ENCODE measurements around the gene CDK5. TPM values are rescaled to one million over a fixed set of nuclear protein-coding genes. Genes with fewer than 3 reads are reported as not detected.
A peak's percentile ranks its signal among the peaks of the same experiment; 100 is the strongest.

CDK5 gene
- total and polyA plus RNA-seq, 2 of the 13 experiments (the other 11 are each of a cell fraction or from before 2014, with no cell fraction given): 16.4 to 21.3 TPM

DNA sequence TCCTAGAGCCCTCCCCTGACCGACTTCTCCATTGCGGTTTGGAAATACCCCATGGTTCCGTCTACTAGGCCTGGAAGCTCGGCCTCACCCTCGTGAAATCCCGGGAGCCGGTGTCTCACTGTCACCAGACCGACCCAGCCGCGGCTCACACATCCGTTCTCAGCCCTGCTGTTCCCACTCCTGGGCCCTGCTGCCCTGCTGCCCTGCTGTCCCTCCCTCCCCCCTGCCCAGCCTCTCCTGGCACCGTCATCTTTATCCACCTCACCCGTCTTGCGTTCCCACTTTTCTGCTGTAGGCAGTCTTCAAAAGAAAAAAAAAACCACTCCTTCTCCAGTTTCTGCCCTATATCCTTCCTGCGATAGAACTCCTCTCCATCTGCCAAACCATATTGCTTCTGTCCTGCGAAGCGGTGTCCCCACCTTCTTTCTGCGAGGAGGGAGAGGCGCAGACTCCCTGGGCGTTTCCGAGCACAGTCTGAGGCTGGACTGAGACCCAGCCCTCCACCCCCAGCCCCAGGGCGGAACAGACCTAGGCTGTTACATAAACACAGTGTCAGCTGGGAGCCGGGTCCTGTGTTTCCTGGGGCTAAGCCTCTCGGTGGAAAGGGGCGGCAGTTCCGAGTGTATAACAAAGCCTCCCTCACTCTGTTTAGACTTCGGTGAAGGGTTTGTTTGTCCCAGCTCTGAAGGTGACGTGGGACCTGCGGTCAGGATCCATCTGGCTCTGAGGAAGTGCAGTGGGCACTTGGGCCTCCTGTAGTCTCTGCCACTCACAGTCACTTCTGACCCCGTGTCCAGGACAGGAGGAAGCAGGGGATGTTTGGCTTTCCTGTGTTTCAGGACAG, 31.4 kb upstream of the CDK5 start (continued):
- TF ChIP-seq ATAD3A (CRISPR knock-in tag; IDR thresholded peaks at IDR 0.05) (no peak), BHLHE40 (IDR thresholded peaks at IDR 0.05; ENCODE audit: low read length) (no peak), AGO1 (IDR thresholded peaks at IDR 0.05; ENCODE audit: low read depth, low read length, poor library complexity, severe bottlenecking) (no peak), ZNF460 (CRISPR knock-in tag; IDR thresholded peaks at IDR 0.05; ENCODE audit: borderline replicate concordance) (no peak), ZNF766 (CRISPR knock-in tag; IDR thresholded peaks at IDR 0.05; ENCODE audit: borderline replicate concordance) (no peak), KLF12 (CRISPR knock-in tag; IDR thresholded peaks at IDR 0.05; ENCODE audit: borderline replicate concordance) (no peak), ZNF136 (CRISPR knock-in tag; IDR thresholded peaks at IDR 0.05; ENCODE audit: low read depth) (no peak), HNF4G (IDR thresholded peaks at IDR 0.05; ENCODE audit: borderline replicate concordance, low read depth, low read length) (no peak), HNF4G (CRISPR knock-in tag; IDR thresholded peaks at IDR 0.05; ENCODE audit: borderline replicate concordance, low read depth) (no peak), KAT7 (CRISPR knock-in tag; IDR thresholded peaks at IDR 0.05; ENCODE audit: borderline replicate concordance) (no peak), NR2C2 (CRISPR knock-in tag; IDR thresholded peaks at IDR 0.05; ENCODE audit: borderline replicate concordance) (peak; percentile 41; the same call in 1 of the 2 replicates), ZNF616 (CRISPR knock-in tag; IDR thresholded peaks at IDR 0.05; ENCODE audit: low read depth) (no peak), FOXK1 (CRISPR knock-in tag; IDR thresholded peaks at IDR 0.05; ENCODE audit: borderline replicate concordance, low read depth) (peak; percentile 61; the same call in 1 of the 2 replicates), ZNF317 (CRISPR knock-in tag; IDR thresholded peaks at IDR 0.05) (no peak), DNMT1 (CRISPR knock-in tag; IDR thresholded peaks at IDR 0.05) (no peak), ZNF263 (CRISPR knock-in tag; IDR thresholded peaks at IDR 0.05) (no peak), SMYD3 (CRISPR knock-in tag; IDR thresholded peaks at IDR 0.05) (no peak), DPF2 (CRISPR knock-in tag; IDR thresholded peaks at IDR 0.05; ENCODE audit: borderline replicate concordance, low read depth) (no peak), ZSCAN9 (CRISPR knock-in tag; IDR thresholded peaks at IDR 0.05; ENCODE audit: borderline replicate concordance) (no peak), KDM4B (CRISPR knock-in tag; IDR thresholded peaks at IDR 0.05) (no peak), ZNF552 (CRISPR knock-in tag; IDR thresholded peaks at IDR 0.05; ENCODE audit: borderline replicate concordance) (no peak)
- TF ChIP-seq, protein P1, sequence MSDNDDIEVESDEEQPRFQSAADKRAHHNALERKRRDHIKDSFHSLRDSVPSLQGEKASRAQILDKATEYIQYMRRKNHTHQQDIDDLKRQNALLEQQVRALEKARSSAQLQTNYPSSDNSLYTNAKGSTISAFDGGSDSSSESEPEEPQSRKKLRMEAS (IDR thresholded peaks at IDR 0.05): no peak
- TF ChIP-seq, protein P2, sequence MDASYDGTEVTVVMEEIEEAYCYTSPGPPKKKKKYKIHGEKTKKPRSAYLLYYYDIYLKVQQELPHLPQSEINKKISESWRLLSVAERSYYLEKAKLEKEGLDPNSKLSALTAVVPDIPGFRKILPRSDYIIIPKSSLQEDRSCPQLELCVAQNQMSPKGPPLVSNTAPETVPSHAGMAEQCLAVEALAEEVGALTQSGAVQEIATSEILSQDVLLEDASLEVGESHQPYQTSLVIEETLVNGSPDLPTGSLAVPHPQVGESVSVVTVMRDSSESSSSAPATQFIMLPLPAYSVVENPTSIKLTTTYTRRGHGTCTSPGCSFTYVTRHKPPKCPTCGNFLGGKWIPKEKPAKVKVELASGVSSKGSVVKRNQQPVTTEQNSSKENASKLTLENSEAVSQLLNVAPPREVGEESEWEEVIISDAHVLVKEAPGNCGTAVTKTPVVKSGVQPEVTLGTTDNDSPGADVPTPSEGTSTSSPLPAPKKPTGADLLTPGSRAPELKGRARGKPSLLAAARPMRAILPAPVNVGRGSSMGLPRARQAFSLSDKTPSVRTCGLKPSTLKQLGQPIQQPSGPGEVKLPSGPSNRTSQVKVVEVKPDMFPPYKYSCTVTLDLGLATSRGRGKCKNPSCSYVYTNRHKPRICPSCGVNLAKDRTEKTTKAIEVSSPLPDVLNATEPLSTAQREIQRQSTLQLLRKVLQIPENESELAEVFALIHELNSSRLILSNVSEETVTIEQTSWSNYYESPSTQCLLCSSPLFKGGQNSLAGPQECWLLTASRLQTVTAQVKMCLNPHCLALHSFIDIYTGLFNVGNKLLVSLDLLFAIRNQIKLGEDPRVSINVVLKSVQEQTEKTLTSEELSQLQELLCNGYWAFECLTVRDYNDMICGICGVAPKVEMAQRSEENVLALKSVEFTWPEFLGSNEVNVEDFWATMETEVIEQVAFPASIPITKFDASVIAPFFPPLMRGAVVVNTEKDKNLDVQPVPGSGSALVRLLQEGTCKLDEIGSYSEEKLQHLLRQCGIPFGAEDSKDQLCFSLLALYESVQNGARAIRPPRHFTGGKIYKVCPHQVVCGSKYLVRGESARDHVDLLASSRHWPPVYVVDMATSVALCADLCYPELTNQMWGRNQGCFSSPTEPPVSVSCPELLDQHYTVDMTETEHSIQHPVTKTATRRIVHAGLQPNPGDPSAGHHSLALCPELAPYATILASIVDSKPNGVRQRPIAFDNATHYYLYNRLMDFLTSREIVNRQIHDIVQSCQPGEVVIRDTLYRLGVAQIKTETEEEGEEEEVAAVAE (CRISPR knock-in tag; IDR thresholded peaks at IDR 0.05; ENCODE audit: borderline replicate concordance): no peak
- TF ChIP-seq, protein P3, sequence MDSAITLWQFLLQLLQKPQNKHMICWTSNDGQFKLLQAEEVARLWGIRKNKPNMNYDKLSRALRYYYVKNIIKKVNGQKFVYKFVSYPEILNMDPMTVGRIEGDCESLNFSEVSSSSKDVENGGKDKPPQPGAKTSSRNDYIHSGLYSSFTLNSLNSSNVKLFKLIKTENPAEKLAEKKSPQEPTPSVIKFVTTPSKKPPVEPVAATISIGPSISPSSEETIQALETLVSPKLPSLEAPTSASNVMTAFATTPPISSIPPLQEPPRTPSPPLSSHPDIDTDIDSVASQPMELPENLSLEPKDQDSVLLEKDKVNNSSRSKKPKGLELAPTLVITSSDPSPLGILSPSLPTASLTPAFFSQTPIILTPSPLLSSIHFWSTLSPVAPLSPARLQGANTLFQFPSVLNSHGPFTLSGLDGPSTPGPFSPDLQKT (CRISPR knock-in tag; IDR thresholded peaks at IDR 0.05; ENCODE audit: borderline replicate concordance): no peak
- TF ChIP-seq, protein P4, sequence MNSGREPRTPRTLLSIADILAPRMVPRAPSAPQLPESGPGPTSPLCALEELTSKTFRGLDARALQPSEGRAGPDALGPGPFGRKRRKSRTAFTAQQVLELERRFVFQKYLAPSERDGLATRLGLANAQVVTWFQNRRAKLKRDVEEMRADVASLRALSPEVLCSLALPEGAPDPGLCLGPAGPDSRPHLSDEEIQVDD (CRISPR knock-in tag; IDR thresholded peaks at IDR 0.05; ENCODE audit: borderline replicate concordance): no peak

Measured in HepG2 (cell line).